Renal cortex interstitium (tissue), 11 donors: ENCODE data around the gene EBP. TPM values are rescaled to one million over a fixed set of nuclear protein-coding genes. Genes with fewer than 3 reads are reported as not detected.
"Not testable (repeated sequence)": the region's sequence is repeated elsewhere in the genome, so short reads cannot be mapped to it uniquely, and the experiment has no call there.

Experiments
- DNase-seq, 11 donors: peaks; one replicate each; pipeline ENCODE4 v3.0.0-alpha.2; 2013; ENCODE audit warnings: low read depth in 9 of 11, low spot score in 4 of 11; ENCODE audit errors: extremely low read depth in 1 of 11
- polyA plus RNA-seq, 3 donors: library from polyadenylated mRNA; unstranded; fragments of 120-200 nt; gene quantifications; one replicate each; pipeline ENCODE4 v1.2.1, GENCODE V29; 2013; ENCODE audit not compliant: insufficient read length in 3 of 3

The EBP gene
- polyA plus RNA-seq, 3 donors, result 71.6 to 76.1 (median 75.9) TPM

- DNase-seq, result no peak
Measured at GRCh38 chrX:48541140-48541814, 19.7 kb downstream of the EBP start.

GRCh38 chrX:48548871-48549270 is 27.3 kb downstream of the EBP start:
- no peak for DNase-seq

- not testable (repeated sequence) for DNase-seq
Measured at GRCh38 chrX:48555731-48556325, 34.2 kb downstream of the EBP start.

- no peak for DNase-seq
Measured at GRCh38 chrX:48558271-48558670, 36.7 kb downstream of the EBP start.

- DNase-seq, result no peak
Measured at GRCh38 chrX:48559636-48560035, 38.0 kb downstream of the EBP start.

GRCh38 chrX:48560056-48560455 is 38.4 kb downstream of the EBP start:
- no peak for DNase-seq

- DNase-seq, result no peak
Measured at GRCh38 chrX:48560681-48561080, 39.1 kb downstream of the EBP start.

GRCh38 chrX:48569958-48570357 is 48.4 kb downstream of the EBP start:
- no peak for DNase-seq

GRCh38 chrX:48573690-48574269 is 52.2 kb downstream of the EBP start:
- peak in 4 of 11 donors; percentile 3 to 13 (median 8) for DNase-seq

GRCh38 chrX:48574270-48575266 is 53.0 kb downstream of the EBP start, which contains the start of gene RBM3:
RBM3 (plus strand) TSS chrX:48574484; CDS start chrX:48575181, 697 bp downstream.
- DNase-seq, result peak; percentile 68 to 89 (median 81)

GRCh38 chrX:48575642-48576041 is 54.0 kb downstream of the EBP start:
- no peak for DNase-seq

- no peak for DNase-seq
Measured at GRCh38 chrX:48576108-48576507, 54.5 kb downstream of the EBP start.

Other genes with a start within 250 kb of the EBP start
- gene SSX3, start 165.1 kb upstream of the EBP start, polyA plus RNA-seq, result not detected
- gene SSX4, start 138.3 kb upstream of the EBP start, polyA plus RNA-seq, result not detected
- not detected for gene SSX4B, start 109.8 kb upstream of the EBP start, polyA plus RNA-seq
- 1 to 10 TPM; 3.6 to 6.6 (median 5.8) TPM for gene SLC38A5, start 51.5 kb upstream of the EBP start, polyA plus RNA-seq
- gene FTSJ1, start 45.6 kb upstream of the EBP start, polyA plus RNA-seq, result 10 to 100 TPM; 38.9 to 40.9 (median 40.1) TPM
- gene PORCN, start 12.8 kb upstream of the EBP start, polyA plus RNA-seq, result 1 to 10 TPM; 6.3 to 8.4 (median 6.8) TPM
- gene TBC1D25, start 17.9 kb downstream of the EBP start, polyA plus RNA-seq, result 10 to 100 TPM in 1 of 3 donors, 1 to 10 TPM in 2; 7.6 to 12.8 (median 9.5) TPM
- 100 to 1,000 TPM; 288 to 387 (median 312) TPM for gene RBM3, start 52.7 kb downstream of the EBP start, polyA plus RNA-seq
- 100 to 1,000 TPM; 118 to 157 (median 145) TPM for gene WDR13, start 75.7 kb downstream of the EBP start, polyA plus RNA-seq
- 1 to 10 TPM; 3.0 to 5.5 (median 3.9) TPM for gene WAS, start 162.0 kb downstream of the EBP start, polyA plus RNA-seq
- gene SUV39H1, start 174.9 kb downstream of the EBP start, polyA plus RNA-seq, result 1 to 10 TPM; 5.5 to 7.6 (median 6.0) TPM
- gene GLOD5, start 239.9 kb downstream of the EBP start, polyA plus RNA-seq, result 1 to 10 TPM; 1.3 to 1.6 (median 1.4) TPM